Fibroblast of lung (primary cell): ENCODE data around the gene CORO6.

ENCODE experiments used
- EZH2 ChIP-seq: IDR thresholded peaks from 2 replicates; pipeline ENCODE4 v1.5.1; 2012; ENCODE audit warnings: low read length, control low read depth, mild to moderate bottlenecking; ENCODE audit errors: missing control alignments
- TF ChIP-seq, protein P1 (sequence below), 2 donors: IDR thresholded peaks in 1 of 2; conservative IDR thresholded peaks in 1 of 2; 1 replicate in 1 of 2; 2 replicates in 1 of 2; pipeline ENCODE4 v1.5.1; 2011 to 2012; ENCODE audit warnings: low read length in 2 of 2, control low read depth in 1 of 2, inconsistent platforms in 1 of 2, low read depth in 1 of 2, mild to moderate bottlenecking in 1 of 2

- TF ChIP-seq, protein P1, sequence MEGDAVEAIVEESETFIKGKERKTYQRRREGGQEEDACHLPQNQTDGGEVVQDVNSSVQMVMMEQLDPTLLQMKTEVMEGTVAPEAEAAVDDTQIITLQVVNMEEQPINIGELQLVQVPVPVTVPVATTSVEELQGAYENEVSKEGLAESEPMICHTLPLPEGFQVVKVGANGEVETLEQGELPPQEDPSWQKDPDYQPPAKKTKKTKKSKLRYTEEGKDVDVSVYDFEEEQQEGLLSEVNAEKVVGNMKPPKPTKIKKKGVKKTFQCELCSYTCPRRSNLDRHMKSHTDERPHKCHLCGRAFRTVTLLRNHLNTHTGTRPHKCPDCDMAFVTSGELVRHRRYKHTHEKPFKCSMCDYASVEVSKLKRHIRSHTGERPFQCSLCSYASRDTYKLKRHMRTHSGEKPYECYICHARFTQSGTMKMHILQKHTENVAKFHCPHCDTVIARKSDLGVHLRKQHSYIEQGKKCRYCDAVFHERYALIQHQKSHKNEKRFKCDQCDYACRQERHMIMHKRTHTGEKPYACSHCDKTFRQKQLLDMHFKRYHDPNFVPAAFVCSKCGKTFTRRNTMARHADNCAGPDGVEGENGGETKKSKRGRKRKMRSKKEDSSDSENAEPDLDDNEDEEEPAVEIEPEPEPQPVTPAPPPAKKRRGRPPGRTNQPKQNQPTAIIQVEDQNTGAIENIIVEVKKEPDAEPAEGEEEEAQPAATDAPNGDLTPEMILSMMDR (conservative IDR thresholded peaks at IDR 0.05 in 1 of 2, IDR thresholded peaks at IDR 0.05 in 1 of 2; ENCODE audit: low read depth in 1 of 2, low read length in 2 of 2), result no peak
- no peak for TF ChIP-seq EZH2
These were observed 47.8 kb downstream of the CORO6 start for GRCh38 chr17:29574732-29575510.
